Sigmoid colon (tissue), 4 donors: ENCODE data around the gene TNPO3.

Source experiments
- CTCF ChIP-seq, 4 experiments: fragments of 450-650 bp in 3 of 4; fragments of 200-600 bp in 1 of 4; IDR thresholded peaks; one replicate each; pipeline ENCODE4 v1.5.1; 2016 to 2019; ENCODE audit warnings: antibody characterized with exemption in 4 of 4, mild to moderate bottlenecking in 3 of 4, moderate library complexity in 2 of 4
- EP300 ChIP-seq, 4 donors: sonication (generic); formaldehyde crosslinking; IDR thresholded peaks; one replicate each; pipeline ENCODE4 v1.6.1; 2017; ENCODE audit warnings: antibody characterized with exemption in 4 of 4
- POLR2A ChIP-seq, 2 donors: fragments of 450-650 bp; IDR thresholded peaks; one replicate each; pipeline ENCODE4 v1.6.1; 2016; ENCODE audit warnings: antibody characterized with exemption in 2 of 2, mild to moderate bottlenecking in 2 of 2, moderate library complexity in 2 of 2
- POLR2AphosphoS5 ChIP-seq, 4 donors: sonication (generic); formaldehyde crosslinking; IDR thresholded peaks; one replicate each; pipeline ENCODE4 v1.6.1; 2017; ENCODE audit warnings: antibody characterized with exemption in 4 of 4

- TF ChIP-seq CTCF (IDR thresholded peaks at IDR 0.05) (no peak), POLR2AphosphoS5 (IDR thresholded peaks at IDR 0.05) (no peak), POLR2A (IDR thresholded peaks at IDR 0.05) (no peak), EP300 (IDR thresholded peaks at IDR 0.05) (no peak)
These were observed 98.9 kb downstream of the TNPO3 start for GRCh38 chr7:128955981-128956380.
